WTC11 (cell line): ENCODE measurements around the gene CTNNA2.

Experiments used
- ATF1 ChIP-seq: sonication (generic); formaldehyde crosslinking; IDR thresholded peaks from 2 replicates; pipeline ENCODE4 v1.8.1; 2023; ENCODE audit warnings: mild to moderate bottlenecking, moderate library complexity, missing genetic modification reagents
- ATF2 ChIP-seq: sonication (generic); formaldehyde crosslinking; IDR thresholded peaks from 2 replicates; pipeline ENCODE4 v1.8.1; 2022; ENCODE audit warnings: low read depth, missing genetic modification reagents, borderline replicate concordance
- ATF3 ChIP-seq: sonication (generic); formaldehyde crosslinking; conservative IDR thresholded peaks from 2 replicates; pipeline ENCODE4 v1.8.1; 2022; ENCODE audit warnings: mild to moderate bottlenecking, missing genetic modification reagents
- CTCF ChIP-seq: fragments of 200-600 bp; IDR thresholded peaks from 2 replicates; pipeline ENCODE4 v1.8.0; 2022; ENCODE audit warnings: antibody characterized with exemption
- E2F4 ChIP-seq: sonication (generic); formaldehyde crosslinking; IDR thresholded peaks from 2 replicates; pipeline ENCODE4 v1.8.1; 2022; ENCODE audit warnings: low read depth, mild to moderate bottlenecking, moderate library complexity, missing genetic modification reagents, borderline replicate concordance
- ESRRA ChIP-seq: sonication (generic); formaldehyde crosslinking; IDR thresholded peaks from 2 replicates; pipeline ENCODE4 v1.8.1; 2022; ENCODE audit warnings: mild to moderate bottlenecking, missing genetic modification reagents, borderline replicate concordance
- IRF1 ChIP-seq: sonication (generic); formaldehyde crosslinking; IDR thresholded peaks from 2 replicates; pipeline ENCODE4 v1.8.0; 2023; ENCODE audit warnings: missing genetic modification reagents
- MLX ChIP-seq: sonication (generic); formaldehyde crosslinking; IDR thresholded peaks from 2 replicates; pipeline ENCODE4 v1.8.1; 2023; ENCODE audit warnings: mild to moderate bottlenecking, missing genetic modification reagents, moderate library complexity
- NFYB ChIP-seq: sonication (generic); formaldehyde crosslinking; conservative IDR thresholded peaks from 2 replicates; pipeline ENCODE4 v1.8.0; 2022; ENCODE audit warnings: low read depth, missing genetic modification reagents
- SOX15 ChIP-seq: fragments of 250-450 bp; sonication (Bioruptor Pico); IDR thresholded peaks from 2 replicates; pipeline ENCODE4 v1.9.0; 2021; ENCODE audit warnings: mild to moderate bottlenecking
- SP1 ChIP-seq: sonication (generic); formaldehyde crosslinking; conservative IDR thresholded peaks from 2 replicates; pipeline ENCODE4 v1.8.1; 2022; ENCODE audit warnings: missing genetic modification reagents
- ZNF512 ChIP-seq: sonication (generic); formaldehyde crosslinking; IDR thresholded peaks from 2 replicates; pipeline ENCODE4 v1.8.1; 2022; ENCODE audit warnings: missing genetic modification reagents, borderline replicate concordance

- TF ChIP-seq ATF2 (CRISPR knock-in tag): no peak
- TF ChIP-seq CTCF: no peak
- TF ChIP-seq IRF1 (CRISPR knock-in tag): no peak
- TF ChIP-seq MLX (CRISPR knock-in tag): no peak
- TF ChIP-seq ZNF512 (CRISPR knock-in tag): no peak
- no peak for TF ChIP-seq ATF3 (CRISPR knock-in tag)
- no peak for TF ChIP-seq ESRRA
- TF ChIP-seq SOX15 (CRISPR knock-in tag): no peak
- TF ChIP-seq SP1: no peak
- TF ChIP-seq ATF1 (CRISPR knock-in tag): no peak
- no peak for TF ChIP-seq E2F4 (CRISPR knock-in tag)
- no peak for TF ChIP-seq NFYB (CRISPR knock-in tag)
Observed at GRCh38 chr2:80335411-80335810, 822.6 kb downstream of the CTNNA2 start.
